ENCODE data around the gene EIF2D. TPM values are rescaled to one million over a fixed set of nuclear protein-coding genes. Genes with fewer than 3 reads are reported as not detected.
A peak's percentile ranks its signal among the peaks of the same experiment; 100 is the strongest.
"Not testable (repeated sequence)": the region's sequence is repeated elsewhere in the genome, so short reads cannot be mapped to it uniquely, and the experiment has no call there.

The EIF2D gene
- polyA plus RNA-seq, 3 donors = 85.9 to 91.8 (median 88.2) TPM

DNA sequence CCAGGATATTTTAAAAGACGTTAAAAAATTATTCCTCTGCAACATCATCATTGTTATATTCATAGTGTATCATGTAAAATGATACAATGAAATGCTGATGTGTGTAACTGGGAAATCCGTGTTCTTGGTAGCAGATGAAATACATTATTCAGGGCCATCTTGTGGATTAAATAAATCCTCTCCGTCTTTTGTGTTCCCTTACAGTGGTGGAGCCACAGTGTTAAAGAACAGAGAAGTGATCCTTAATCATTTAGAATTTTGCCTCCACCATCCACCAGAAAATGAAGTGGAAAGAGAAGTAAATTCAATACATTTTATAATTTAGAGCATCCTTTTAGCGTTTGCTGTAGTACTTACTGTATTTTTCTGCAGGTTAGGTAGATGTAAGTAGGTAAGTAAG lies 24.4 kb upstream of the EIF2D start:
- DNase-seq (ENCODE audit: low read depth in 3 of 3, low spot score in 2 of 3) = no peak

DNA sequence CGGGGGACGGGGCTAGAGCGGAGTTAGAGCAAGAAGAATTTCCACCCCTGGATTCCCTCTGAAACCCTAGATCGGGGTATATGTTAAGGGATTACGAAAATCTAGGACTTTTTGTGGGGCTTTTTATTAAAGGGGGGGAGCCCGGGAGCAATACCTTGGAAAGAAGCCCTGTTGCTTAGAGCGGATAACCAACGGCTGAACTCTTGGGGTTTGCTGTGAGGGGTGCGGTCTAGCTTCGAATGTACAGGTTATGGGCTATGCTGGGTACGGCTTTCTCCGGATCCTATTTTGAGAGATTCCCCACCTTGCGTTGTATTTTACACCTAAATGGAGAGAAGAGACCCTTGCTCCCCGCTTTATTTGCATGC lies 23.7 kb upstream of the EIF2D start:
- no peak for DNase-seq (ENCODE audit: low read depth in 3 of 3, low spot score in 2 of 3)

GRCh38 chr1:206635080-206635977 lies 23.1 kb upstream of the EIF2D start, which contains the start of gene DYRK3:
TSS of gene DYRK3 (plus strand) at chr1:206635536. CDS start at chr1:206635704, 168 bp downstream.
- peak in 2 of 3 donors; percentile 71 to 78 for DNase-seq (ENCODE audit: low read depth in 3 of 3, low spot score in 2 of 3)

DNA sequence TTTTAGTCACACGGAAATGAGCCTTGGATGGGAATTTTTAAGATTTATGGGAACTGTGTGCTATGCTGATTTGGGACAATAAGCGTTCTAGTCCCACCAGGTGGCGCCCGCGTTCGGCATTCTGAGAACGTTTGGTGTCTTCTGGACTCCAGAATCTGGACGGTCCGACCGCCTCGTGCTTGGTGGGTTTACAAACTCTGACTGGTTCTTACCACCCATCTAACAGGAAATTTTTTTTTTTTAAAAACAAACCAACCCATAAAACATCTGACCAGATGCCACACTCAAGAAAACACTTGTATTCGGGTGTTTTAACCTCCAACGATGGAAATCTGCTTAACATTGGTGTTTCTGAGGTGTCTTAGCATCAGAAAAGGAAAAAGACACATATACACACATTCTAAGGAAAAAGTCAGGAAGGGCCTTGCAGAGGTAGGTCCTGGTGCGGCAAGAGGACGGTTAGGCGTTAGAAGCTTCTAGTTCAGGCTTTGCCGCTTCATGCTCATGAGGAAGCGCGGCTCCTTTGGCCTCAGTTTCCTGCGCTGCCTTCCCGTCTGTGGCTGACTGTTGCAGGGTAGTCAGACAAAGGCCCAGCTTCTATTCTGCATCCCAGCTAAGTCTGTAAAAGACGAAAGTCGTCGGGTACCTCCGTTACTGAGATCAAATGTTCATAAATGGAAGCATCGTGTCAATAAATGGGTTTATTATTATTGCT lies 22.3 kb upstream of the EIF2D start:
- DNase-seq (ENCODE audit: low read depth in 3 of 3, low spot score in 2 of 3) = peak in 2 of 3 donors; percentile 72 to 74

GRCh38 chr1:206633708-206634121 lies 21.4 kb upstream of the EIF2D start:
- DNase-seq (ENCODE audit: low read depth in 3 of 3, low spot score in 2 of 3) = no peak

DNA sequence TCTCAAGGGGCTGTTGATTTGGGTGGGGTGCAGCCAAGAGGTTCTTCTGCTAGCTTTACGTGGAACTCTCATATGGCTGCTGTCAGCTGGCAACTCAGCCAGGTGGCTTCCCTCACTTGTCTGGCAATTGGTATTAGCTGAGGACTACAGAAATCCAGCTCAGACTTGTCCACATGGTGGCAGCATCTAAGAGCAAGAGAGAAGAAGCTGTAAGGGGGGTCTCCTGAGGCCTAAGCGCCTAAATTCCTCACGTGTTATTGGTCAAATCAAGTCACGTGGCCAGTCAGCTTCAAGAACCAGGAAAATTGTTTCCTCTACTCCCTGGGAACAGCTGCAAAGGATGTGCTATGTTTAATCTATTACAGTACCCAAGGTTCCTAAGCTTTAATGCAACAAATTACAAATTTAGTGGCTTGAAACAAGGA lies 18.8 kb upstream of the EIF2D start:
- DNase-seq (ENCODE audit: low read depth in 3 of 3, low spot score in 2 of 3) = peak in 2 of 3 donors; percentile 67 to 73

DNA sequence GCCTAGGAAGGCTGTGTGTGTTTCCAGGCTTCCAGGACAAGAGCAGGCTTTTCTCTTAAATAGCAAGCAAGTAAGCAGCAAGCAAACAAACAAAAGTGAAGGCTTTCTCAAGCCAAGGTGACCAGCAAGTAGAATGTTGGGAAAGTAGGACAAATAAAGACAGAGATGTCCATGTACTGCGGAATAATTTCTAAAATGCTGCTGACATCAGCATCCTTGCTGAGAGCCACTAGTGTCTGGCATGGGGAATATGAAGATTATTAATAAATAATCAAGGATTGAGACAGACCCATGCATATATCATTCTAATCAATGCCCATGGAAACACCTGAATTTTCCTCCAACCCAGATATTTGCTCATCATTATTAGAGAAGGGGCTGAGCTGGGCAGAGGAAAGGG lies 16.7 kb upstream of the EIF2D start:
- no peak for DNase-seq (ENCODE audit: low read depth in 3 of 3, low spot score in 2 of 3)

DNA sequence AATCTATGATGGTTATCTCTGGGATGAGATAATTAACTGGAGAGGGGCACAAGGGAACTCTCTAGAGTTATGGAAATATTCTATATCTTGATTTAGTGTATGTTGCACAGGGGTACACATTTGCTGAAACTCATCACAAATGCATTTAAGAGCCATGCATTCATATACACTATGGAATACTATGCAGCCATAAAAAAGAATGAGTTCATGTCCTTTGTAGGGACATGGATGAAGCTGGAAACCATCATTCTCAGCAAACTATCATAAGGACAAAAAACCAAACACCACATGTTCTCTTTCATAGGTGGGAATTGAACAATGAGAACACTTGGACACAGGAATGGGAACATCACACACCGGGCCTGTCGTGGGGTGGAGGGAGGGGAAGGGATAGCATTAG lies 14.1 kb upstream of the EIF2D start:
- not testable (repeated sequence) for DNase-seq (ENCODE audit: low read depth in 3 of 3, low spot score in 2 of 3)

- DNase-seq (ENCODE audit: low read depth in 3 of 3, low spot score in 2 of 3) = no peak
Observed at GRCh38 chr1:206609229-206609991, 2.9 kb downstream of the EIF2D start.

- no peak for DNase-seq (ENCODE audit: low read depth in 3 of 3, low spot score in 2 of 3)
Observed at GRCh38 chr1:206608108-206608698, 4.1 kb downstream of the EIF2D start.

DNA sequence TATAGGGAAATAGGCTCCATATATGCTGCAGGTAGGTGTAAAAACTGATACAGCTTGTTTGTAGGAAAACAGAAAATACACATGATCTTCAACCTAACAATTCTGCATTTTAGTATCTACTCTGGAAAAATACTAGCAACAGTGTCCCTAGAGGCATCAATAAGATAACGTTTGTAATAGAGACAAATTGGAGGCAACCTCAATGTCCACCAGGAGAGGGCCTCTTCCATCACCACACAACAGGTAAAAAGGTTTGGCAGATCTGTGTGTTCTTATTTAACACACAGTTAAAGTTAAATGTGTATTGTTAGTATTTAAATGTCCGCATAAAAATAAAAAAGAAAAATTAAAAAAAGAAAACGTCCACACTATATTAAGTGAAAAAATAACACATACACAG lies 5.4 kb downstream of the EIF2D start:
- DNase-seq (ENCODE audit: low read depth in 3 of 3, low spot score in 2 of 3) = no peak

GRCh38 chr1:206604861-206605260 lies 7.4 kb downstream of the EIF2D start:
- DNase-seq (ENCODE audit: low read depth in 3 of 3, low spot score in 2 of 3) = no peak

DNA sequence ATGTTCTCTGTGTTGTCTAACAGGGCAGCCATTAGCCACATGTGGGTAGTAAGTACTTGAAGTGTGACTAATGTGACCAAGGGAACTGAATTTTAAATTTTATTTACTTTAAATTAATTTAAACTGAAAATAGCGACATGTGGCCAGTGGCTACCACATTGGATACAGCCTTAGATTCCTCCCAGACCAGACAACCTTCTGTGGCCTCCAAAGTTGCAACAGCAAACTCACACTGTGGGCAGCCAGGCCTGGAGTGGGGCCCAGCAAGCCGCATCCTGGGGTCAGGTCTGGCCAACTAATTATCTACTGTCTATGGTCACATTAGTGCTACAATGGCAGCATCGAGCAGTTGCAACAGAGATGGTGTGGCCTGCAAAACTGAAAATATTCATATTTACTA lies 11.7 kb downstream of the EIF2D start:
- no peak for DNase-seq (ENCODE audit: low read depth in 3 of 3, low spot score in 2 of 3)

DNA sequence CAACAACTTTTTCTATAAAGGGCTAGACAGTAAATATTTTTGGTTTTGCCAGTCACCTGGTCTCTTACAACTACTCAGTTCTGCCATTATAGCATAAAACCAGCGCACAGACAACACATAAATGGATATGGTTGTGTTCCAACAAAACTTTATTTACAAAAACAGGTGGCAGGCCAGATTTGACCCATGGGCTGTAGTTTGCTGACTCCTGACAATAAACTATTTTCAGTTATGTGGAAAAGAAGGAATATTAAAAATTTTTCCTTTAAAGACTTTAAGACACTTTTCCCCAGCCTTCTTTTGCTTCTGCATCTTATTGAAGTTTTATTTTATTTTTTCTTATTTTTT lies 16.0 kb downstream of the EIF2D start:
- no peak for DNase-seq (ENCODE audit: low read depth in 3 of 3, low spot score in 2 of 3)

GRCh38 chr1:206595581-206596318 lies 16.5 kb downstream of the EIF2D start:
- no peak for DNase-seq (ENCODE audit: low read depth in 3 of 3, low spot score in 2 of 3)

- DNase-seq (ENCODE audit: low read depth in 3 of 3, low spot score in 2 of 3) = no peak
Observed at GRCh38 chr1:206593351-206593925, 18.8 kb downstream of the EIF2D start.

- no peak for DNase-seq (ENCODE audit: low read depth in 3 of 3, low spot score in 2 of 3)
Observed at GRCh38 chr1:206591696-206592095, 20.6 kb downstream of the EIF2D start.

DNA sequence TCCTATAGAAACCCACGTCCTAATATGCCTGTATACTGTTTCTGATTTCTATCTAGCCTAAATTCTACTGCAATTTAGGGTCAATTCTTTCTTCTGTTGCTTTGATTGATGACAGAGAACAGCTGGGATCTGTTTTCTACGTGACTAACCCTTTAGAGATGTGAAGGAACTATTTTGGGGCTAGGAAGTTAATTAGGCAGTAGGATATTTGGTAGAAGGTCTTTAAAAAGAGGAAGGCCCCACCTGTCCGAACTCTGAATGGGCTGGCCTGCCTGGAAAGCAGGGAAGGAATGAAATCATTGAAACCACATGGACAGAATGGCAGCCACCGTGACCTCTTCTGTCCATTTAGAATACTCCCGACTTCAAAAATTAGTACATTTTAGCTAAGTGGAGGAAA lies 21.0 kb downstream of the EIF2D start:
- no peak for DNase-seq (ENCODE audit: low read depth in 3 of 3, low spot score in 2 of 3)

GRCh38 chr1:206590025-206590758 lies 22.1 kb downstream of the EIF2D start:
- no peak for DNase-seq (ENCODE audit: low read depth in 3 of 3, low spot score in 2 of 3)

Measured in right renal cortex interstitium (tissue), 3 donors.